GM13976 (cell line): ENCODE measurements around the gene PTPRG.

Experiments used
- DNase-seq: peaks from one replicate; pipeline ENCODE4 v3.0.0; 2012; ENCODE audit warnings: low spot score
- CTCF ChIP-seq: IDR thresholded peaks from 2 replicates; pipeline ENCODE4 v1.5.1; 2012; ENCODE audit warnings: borderline replicate concordance, mild to moderate bottlenecking; ENCODE audit not compliant: insufficient read depth; ENCODE audit errors: extremely low read depth, missing control alignments, control extremely low read depth
- in situ Hi-C: fragments of 300-500 bp; cut with MboI; formaldehyde crosslinking; loops from one replicate; pipeline ENCODE4 v1.12.0; 2022; ENCODE audit warnings: low sequenced_read_pairs, mixed read lengths, inconsistent platforms; ENCODE audit not compliant: unreplicated experiment

PTPRG gene

GRCh38 chr3:62168356-62168755 is 607.0 kb downstream of the PTPRG start:
- no peak for DNase-seq
- in situ Hi-C loops = no loop called here
- no peak for TF ChIP-seq CTCF

GRCh38 chr3:62169906-62170660 is 608.7 kb downstream of the PTPRG start:
- DNase-seq = no peak
- TF ChIP-seq CTCF = no peak

GRCh38 chr3:62171789-62172188 is 610.4 kb downstream of the PTPRG start:
- in situ Hi-C loops = no loop called here
- TF ChIP-seq CTCF = no peak
- no peak for DNase-seq

More at GRCh38 chr3:62169906-62170660, 608.7 kb downstream of the PTPRG start:
- in situ Hi-C loops = no loop called here

- no peak for DNase-seq
- in situ Hi-C loops = no loop called here
- TF ChIP-seq CTCF = no peak
Measured at GRCh38 chr3:62172199-62172598, 610.8 kb downstream of the PTPRG start.

GRCh38 chr3:62173939-62174515 is 612.7 kb downstream of the PTPRG start:
- TF ChIP-seq CTCF = no peak
- DNase-seq = no peak
- in situ Hi-C loops = no loop called here

- DNase-seq = no peak
- in situ Hi-C loops = no loop called here
- TF ChIP-seq CTCF = no peak
Measured at GRCh38 chr3:62175161-62175560, 613.8 kb downstream of the PTPRG start.
